ENCODE results near the gene COX17. TPM values are rescaled to one million over a fixed set of nuclear protein-coding genes. Genes with fewer than 3 reads are reported as not detected.

COX17 gene
- total and polyA plus RNA-seq, 2 of the 13 experiments (the other 11 are each of a cell fraction or from before 2014, with no cell fraction given) = 41.4 to 51.0 TPM

- TF ChIP-seq HINFP (CRISPR knock-in tag; IDR thresholded peaks at IDR 0.05; ENCODE audit: low read depth) (no peak), ZKSCAN5 (CRISPR knock-in tag; IDR thresholded peaks at IDR 0.05) (no peak), HDAC1 (CRISPR knock-in tag; IDR thresholded peaks at IDR 0.05) (no peak), ADNP (CRISPR knock-in tag; IDR thresholded peaks at IDR 0.05) (no peak), ZNF891 (CRISPR knock-in tag; IDR thresholded peaks at IDR 0.05) (no peak)
Observed at GRCh38 chr3:119637679-119638477, 39.3 kb downstream of the COX17 start (continued).

DNA sequence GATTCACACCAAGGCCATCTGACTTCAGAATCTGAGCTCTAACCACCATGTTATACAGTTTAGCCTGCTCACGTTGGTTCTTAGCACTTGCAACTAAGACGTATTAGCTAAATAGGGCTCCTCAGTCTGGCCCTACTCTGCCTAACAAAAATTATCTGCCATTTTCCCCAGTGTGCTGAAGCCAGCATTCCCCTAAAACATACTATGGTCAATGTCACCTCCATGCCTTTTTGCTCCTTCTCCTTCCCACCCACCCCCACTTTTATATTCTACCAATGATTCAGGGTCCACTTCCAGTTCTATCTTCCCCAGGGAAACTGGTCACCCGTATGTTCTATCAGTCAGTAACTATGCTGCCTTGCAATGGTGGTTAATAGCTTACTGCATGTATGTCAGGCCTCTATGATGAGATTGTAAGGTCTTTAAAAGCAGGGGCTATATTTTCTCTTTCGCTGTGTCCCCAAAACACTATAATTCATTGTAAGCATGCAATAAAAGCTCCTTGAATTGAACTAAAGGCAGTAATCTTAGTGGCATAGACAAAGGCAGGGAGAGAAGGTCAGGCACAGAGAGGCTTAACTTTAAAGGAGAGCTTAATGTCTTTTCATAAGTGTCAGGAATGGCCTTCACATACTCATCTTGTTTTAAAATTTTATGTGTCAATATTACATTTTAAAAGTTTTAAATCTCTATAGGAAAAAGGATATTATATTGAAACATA is 40.2 kb downstream of the COX17 start:
- Histone ChIP-seq H3K4me3 (replicated peaks in 1 of 3; ENCODE audit: insufficient read depth in 1 of 3, low read depth in 2 of 3, low read length in 3 of 3) (no peak overlapping the region), H3K27ac (ENCODE audit: extremely low read length, insufficient read depth, low read length) (no peak overlapping the region), H3K27me3 (ENCODE audit: control insufficient read depth in 1 of 2, insufficient read depth in 2 of 2, low read length in 2 of 2) (no peaks in the 10 kb centered on the region), H3K4me2 (ENCODE audit: low read depth, low read length) (no peak overlapping the region), H3K79me2 (ENCODE audit: insufficient read depth, low read length) (no peaks in the 10 kb centered on the region), H4K20me1 (ENCODE audit: insufficient read depth, low read length) (no peaks in the 10 kb centered on the region), H3K9ac (ENCODE audit: insufficient read depth, low read depth, low read length) (no peak overlapping the region), H2AFZ (ENCODE audit: low read length) (no peak overlapping the region), H3K36me3 (replicated peaks in 1 of 2; ENCODE audit: control insufficient read depth in 1 of 2, insufficient read depth in 2 of 2, low read length in 2 of 2) (no peaks in the 10 kb centered on the region), H3K9me3 (ENCODE audit: low read length) (no peaks in the 10 kb centered on the region), H3K4me1 (ENCODE audit: insufficient read depth, low read length) (no peaks in the 10 kb centered on the region)
- CTCF ChIA-PET (ENCODE audit: low intra/inter-chr PET ratio, low total read pairs) = no interaction called here
- POLR2A ChIA-PET = no interaction called here
- in situ Hi-C loops (cut with HindIII; ENCODE audit: extremely low pct_ligation_motif_present, low pct_unique_long_range_greater_than_20kb) = no loop called here
- 74% methylated on average over 4 of the region's 4 CpGs for WGBS (ENCODE audit: low lambda C conversion rate)
- no peak for ATAC-seq
- BruUV-seq (replicated peaks) = no TSS peak
- no peak for FAIRE-seq
- intact Hi-C loops (cut with micrococcal nuclease; ENCODE audit: unreplicated experiment) = no loop called here
- no peak for DNase-seq (ENCODE audit: low spot score)
- TF ChIP-seq ZFY (CRISPR knock-in tag; IDR thresholded peaks at IDR 0.05) = no peak
- TF ChIP-seq ZNF414 (CRISPR knock-in tag; IDR thresholded peaks at IDR 0.05) = no peak
- TF ChIP-seq ZNF891 (CRISPR knock-in tag; IDR thresholded peaks at IDR 0.05) = no peak
- no peak for TF ChIP-seq NFKBIZ (CRISPR knock-in tag; IDR thresholded peaks at IDR 0.05)
- no peak for TF ChIP-seq ZNF784 (CRISPR knock-in tag; IDR thresholded peaks at IDR 0.05; ENCODE audit: borderline replicate concordance)
- no peak for TF ChIP-seq ZSCAN22 (CRISPR knock-in tag; IDR thresholded peaks at IDR 0.05)
- no peak for TF ChIP-seq ZNF543 (CRISPR knock-in tag; IDR thresholded peaks at IDR 0.05)
- TF ChIP-seq, protein P1, sequence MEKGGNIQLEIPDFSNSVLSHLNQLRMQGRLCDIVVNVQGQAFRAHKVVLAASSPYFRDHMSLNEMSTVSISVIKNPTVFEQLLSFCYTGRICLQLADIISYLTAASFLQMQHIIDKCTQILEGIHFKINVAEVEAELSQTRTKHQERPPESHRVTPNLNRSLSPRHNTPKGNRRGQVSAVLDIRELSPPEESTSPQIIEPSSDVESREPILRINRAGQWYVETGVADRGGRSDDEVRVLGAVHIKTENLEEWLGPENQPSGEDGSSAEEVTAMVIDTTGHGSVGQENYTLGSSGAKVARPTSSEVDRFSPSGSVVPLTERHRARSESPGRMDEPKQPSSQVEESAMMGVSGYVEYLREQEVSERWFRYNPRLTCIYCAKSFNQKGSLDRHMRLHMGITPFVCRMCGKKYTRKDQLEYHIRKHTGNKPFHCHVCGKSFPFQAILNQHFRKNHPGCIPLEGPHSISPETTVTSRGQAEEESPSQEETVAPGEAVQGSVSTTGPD (CRISPR knock-in tag; IDR thresholded peaks at IDR 0.05) = no peak
- TF ChIP-seq MTA3 (CRISPR knock-in tag; IDR thresholded peaks at IDR 0.05) = no peak
